ENCODE data around the gene PAX7. TPM values are rescaled to one million over a fixed set of nuclear protein-coding genes. Genes with fewer than 3 reads are reported as not detected.
"Not testable (repeated sequence)": the region's sequence is repeated elsewhere in the genome, so short reads cannot be mapped to it uniquely, and the experiment has no call there.

PAX7 gene
- total RNA-seq = not detected

DNA sequence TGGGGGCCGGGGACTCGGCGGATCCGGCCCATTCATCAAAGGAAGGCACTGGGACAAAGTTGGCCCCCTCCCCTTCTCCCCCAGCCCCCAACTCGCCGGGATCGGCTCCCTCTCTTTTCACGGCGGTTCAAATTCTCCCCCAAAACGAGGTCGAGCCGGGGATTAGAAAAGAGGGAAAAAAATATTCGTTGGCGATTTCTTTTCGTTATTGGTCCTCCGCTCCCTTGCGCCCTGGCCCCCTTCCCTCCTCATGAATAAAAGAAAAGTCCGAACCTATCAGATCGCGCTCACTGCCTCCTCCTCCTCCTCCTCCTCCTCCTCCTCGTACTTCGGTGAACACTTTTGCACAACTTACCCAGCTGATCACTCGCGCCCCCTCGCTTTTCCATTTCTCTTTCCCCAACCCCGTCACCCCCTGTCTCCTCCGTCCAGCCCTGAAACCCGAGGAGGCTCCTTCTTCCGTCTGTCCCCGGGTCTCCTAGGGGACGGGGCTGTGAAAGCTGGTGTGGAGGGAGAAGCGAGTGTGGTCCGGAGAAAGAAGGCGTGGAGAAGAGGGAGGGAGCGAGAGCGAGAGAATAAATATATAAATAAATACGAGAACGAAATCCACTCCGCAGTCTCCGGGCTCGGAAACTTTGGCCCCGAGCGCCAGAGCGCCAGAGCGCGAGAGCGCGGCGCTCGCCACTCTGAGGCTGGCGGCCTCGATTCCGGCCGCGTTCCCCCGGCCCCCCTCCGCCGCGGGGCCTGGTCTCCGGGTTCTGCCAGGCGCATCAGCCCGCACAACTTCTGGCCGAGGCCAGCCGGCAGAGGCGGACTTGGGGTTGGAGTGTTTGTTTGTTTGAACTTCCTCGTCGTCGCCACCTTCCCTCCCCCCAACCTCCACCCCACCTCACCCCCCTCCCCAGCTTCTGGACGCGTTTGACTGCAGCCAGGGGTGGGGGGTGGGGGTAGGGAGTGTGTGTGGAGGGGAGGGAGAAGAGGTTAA lies at the start of gene PAX7:
PAX7 (plus strand) TSS at position 336 of the 985 bp plus-strand sequence. CDS start 758 bp downstream, outside the sequence.
- Histone ChIP-seq H3K4me1 (ENCODE audit: control insufficient read depth in 1 of 2, low read depth in 2 of 2) (peaks cover 6 to 14% of the 10 kb centered on the region in 2 donors), H3K27me3 (replicated peaks; ENCODE audit: insufficient read depth) (peaks cover 7% of the 10 kb centered on the region), H3K27ac (no peak within 1 kb of the TSS), H3K9me3 (no peaks in the 10 kb centered on the region), H3K4me3 (peak within 1 kb of the TSS; percentile 33), H3K36me3 (no peaks in the 10 kb centered on the region)
- DNase-seq (ENCODE audit: low spot score) (no peak), ATAC-seq (ENCODE audit: insufficient number of reproducible peaks, low FRiP score, low read depth) (no peak)
- TF ChIP-seq, protein P1, sequence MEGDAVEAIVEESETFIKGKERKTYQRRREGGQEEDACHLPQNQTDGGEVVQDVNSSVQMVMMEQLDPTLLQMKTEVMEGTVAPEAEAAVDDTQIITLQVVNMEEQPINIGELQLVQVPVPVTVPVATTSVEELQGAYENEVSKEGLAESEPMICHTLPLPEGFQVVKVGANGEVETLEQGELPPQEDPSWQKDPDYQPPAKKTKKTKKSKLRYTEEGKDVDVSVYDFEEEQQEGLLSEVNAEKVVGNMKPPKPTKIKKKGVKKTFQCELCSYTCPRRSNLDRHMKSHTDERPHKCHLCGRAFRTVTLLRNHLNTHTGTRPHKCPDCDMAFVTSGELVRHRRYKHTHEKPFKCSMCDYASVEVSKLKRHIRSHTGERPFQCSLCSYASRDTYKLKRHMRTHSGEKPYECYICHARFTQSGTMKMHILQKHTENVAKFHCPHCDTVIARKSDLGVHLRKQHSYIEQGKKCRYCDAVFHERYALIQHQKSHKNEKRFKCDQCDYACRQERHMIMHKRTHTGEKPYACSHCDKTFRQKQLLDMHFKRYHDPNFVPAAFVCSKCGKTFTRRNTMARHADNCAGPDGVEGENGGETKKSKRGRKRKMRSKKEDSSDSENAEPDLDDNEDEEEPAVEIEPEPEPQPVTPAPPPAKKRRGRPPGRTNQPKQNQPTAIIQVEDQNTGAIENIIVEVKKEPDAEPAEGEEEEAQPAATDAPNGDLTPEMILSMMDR (IDR thresholded peaks at IDR 0.05) = no peak

GRCh38 chr1:18581420-18581880 lies 49.2 kb upstream of the PAX7 start:
- ATAC-seq (ENCODE audit: insufficient number of reproducible peaks, low FRiP score, low read depth) (no peak), DNase-seq (ENCODE audit: low spot score) (no peak)
- H3K4me3 ChIP-seq = no peak overlapping the region
- peaks cover 4 to 25% of the 10 kb centered on the region in 2 donors for H3K4me1 ChIP-seq (ENCODE audit: control insufficient read depth in 1 of 2, low read depth in 2 of 2)
- H3K9me3 ChIP-seq = no peaks in the 10 kb centered on the region
- H3K27ac ChIP-seq = no peak overlapping the region
- TF ChIP-seq, protein P1 (IDR thresholded peaks at IDR 0.05) = peak; percentile 41
- no peaks in the 10 kb centered on the region for H3K36me3 ChIP-seq
- no peaks in the 10 kb centered on the region for H3K27me3 ChIP-seq (replicated peaks; ENCODE audit: insufficient read depth)

GRCh38 chr1:18582890-18583289 lies 47.8 kb upstream of the PAX7 start:
- no peaks in the 10 kb centered on the region for H3K27me3 ChIP-seq (replicated peaks; ENCODE audit: insufficient read depth)
- H3K36me3 ChIP-seq = no peaks in the 10 kb centered on the region
- no peak for DNase-seq (ENCODE audit: low spot score)
- no peak for ATAC-seq (ENCODE audit: insufficient number of reproducible peaks, low FRiP score, low read depth)
- H3K4me1 ChIP-seq (ENCODE audit: control insufficient read depth in 1 of 2, low read depth in 2 of 2) = peaks cover 4 to 25% of the 10 kb centered on the region in 2 donors
- no peak overlapping the region for H3K27ac ChIP-seq
- no peaks in the 10 kb centered on the region for H3K9me3 ChIP-seq
- TF ChIP-seq, protein P1 (IDR thresholded peaks at IDR 0.05) = no peak
- H3K4me3 ChIP-seq = no peak overlapping the region

DNA sequence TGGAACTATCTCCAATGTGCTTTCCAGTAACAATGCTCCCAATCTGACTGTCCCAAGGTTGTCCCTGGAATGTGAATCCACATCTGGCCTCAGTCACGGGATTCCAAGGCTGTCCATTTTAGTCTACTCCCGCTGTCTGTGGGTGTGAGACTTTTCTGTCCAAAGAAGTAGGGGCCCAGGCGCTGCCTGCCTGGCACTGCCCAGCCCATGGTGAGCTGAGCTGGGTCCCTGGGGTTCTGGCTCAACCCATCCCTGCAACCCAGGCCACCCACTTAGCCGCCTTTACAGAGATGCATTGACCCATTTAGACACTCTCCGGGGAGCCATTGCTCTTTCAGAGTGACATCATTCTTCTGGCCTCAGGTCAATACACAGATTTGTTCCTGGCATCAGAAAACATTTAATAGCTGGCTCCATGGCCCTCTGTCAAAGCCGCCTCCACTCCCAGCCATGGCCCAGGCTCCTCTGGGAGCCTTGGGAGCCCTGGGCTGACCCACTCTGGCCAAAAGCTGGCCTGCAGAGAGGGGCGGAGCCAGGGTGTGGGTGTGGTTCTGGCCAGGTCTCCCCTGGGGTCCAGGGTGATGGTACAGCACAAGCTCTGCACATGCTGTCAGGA lies 47.2 kb upstream of the PAX7 start:
- Histone ChIP-seq H3K4me1 (ENCODE audit: control insufficient read depth in 1 of 2, low read depth in 2 of 2) (peaks cover 4 to 25% of the 10 kb centered on the region in 2 donors), H3K9me3 (no peaks in the 10 kb centered on the region), H3K27me3 (replicated peaks; ENCODE audit: insufficient read depth) (no peaks in the 10 kb centered on the region), H3K36me3 (no peaks in the 10 kb centered on the region), H3K27ac (no peak overlapping the region), H3K4me3 (no peak overlapping the region)
- no peak for DNase-seq (ENCODE audit: low spot score)
- ATAC-seq (ENCODE audit: insufficient number of reproducible peaks, low FRiP score, low read depth) = peak; percentile 40
- TF ChIP-seq, protein P1 (IDR thresholded peaks at IDR 0.05) = no peak

DNA sequence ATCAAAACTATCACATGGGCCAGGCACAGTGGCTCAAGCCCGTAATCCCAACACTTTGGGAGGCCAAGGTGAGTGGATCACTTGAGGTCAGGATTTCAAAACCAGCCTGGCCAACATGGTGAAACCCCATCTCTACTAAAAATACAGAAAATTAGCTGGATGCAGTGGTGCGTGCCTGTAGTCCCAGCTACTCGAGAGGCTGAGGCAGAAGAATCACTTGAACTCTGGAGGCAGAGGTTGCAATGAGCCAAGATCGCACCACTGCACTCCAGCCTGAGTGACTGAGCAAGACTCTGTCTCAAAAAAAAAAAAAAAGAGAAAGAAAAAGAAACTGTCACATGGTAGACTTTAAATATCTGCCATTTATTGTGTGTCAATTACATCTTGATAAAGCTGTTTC lies 44.6 kb upstream of the PAX7 start:
- not testable (repeated sequence) for H3K27me3 ChIP-seq (replicated peaks; ENCODE audit: insufficient read depth)

More for the DNA sequence above, 44.6 kb upstream of the PAX7 start:
- not testable (repeated sequence) for H3K36me3 ChIP-seq; ATAC-seq (ENCODE audit: insufficient number of reproducible peaks, low FRiP score, low read depth); H3K27ac ChIP-seq; DNase-seq (ENCODE audit: low spot score); H3K9me3 ChIP-seq; H3K4me3 ChIP-seq
- peaks cover 4 to 25% of the 10 kb centered on the region in 2 donors for H3K4me1 ChIP-seq (ENCODE audit: control insufficient read depth in 1 of 2, low read depth in 2 of 2)
